Osteocyte (in vitro differentiated cells): ENCODE measurements around the gene TDP2. TPM values are rescaled to one million over a fixed set of nuclear protein-coding genes. Genes with fewer than 3 reads are reported as not detected.

Source experiments
- DNase-seq: peaks from one replicate; pipeline ENCODE4 v3.0.0; 2021; ENCODE audit warnings: mixed read lengths; ENCODE audit not compliant: unreplicated experiment; ENCODE audit errors: extremely low spot score
- H3K27ac Mint-ChIP-seq: one replicate; pipeline ENCODE4 v1.8.0; 2021; ENCODE audit warnings: mild to moderate bottlenecking, mixed read lengths; ENCODE audit not compliant: unreplicated experiment
- H3K27me3 Mint-ChIP-seq: one replicate; pipeline ENCODE4 v1.8.0; 2021; ENCODE audit warnings: mixed read lengths; ENCODE audit not compliant: unreplicated experiment
- H3K36me3 Mint-ChIP-seq: one replicate; pipeline ENCODE4 v1.8.0; 2021; ENCODE audit warnings: mixed read lengths; ENCODE audit not compliant: unreplicated experiment
- H3K4me1 Mint-ChIP-seq: one replicate; pipeline ENCODE4 v1.8.0; 2021; ENCODE audit warnings: mixed read lengths; ENCODE audit not compliant: unreplicated experiment
- H3K4me3 Mint-ChIP-seq: one replicate; pipeline ENCODE4 v1.8.0; 2021; ENCODE audit warnings: mild to moderate bottlenecking, moderate library complexity, mixed read lengths; ENCODE audit not compliant: unreplicated experiment
- H3K9me3 Mint-ChIP-seq: one replicate; pipeline ENCODE4 v1.8.0; 2021; ENCODE audit warnings: mixed read lengths; ENCODE audit not compliant: unreplicated experiment
- CTCF ChIP-seq: fragments of 200-600 bp; sonication (generic); IDR thresholded peaks from 2 replicates; pipeline ENCODE4 v1.5.0; 2021; ENCODE audit warnings: antibody characterized with exemption, mild to moderate bottlenecking, moderate library complexity
- total RNA-seq: library from RNA; stranded (reverse); gene quantifications from 2 replicates; pipeline ENCODE4 v1.2.1, GENCODE V29; 2021

TDP2 gene
- total RNA-seq, 1 donor from 2014 or later = 31.5 TPM

- peaks cover 10% of the 10 kb centered on the region for H3K9me3 Mint-ChIP-seq
- H3K4me3 Mint-ChIP-seq = no peak overlapping the region
- no peak for DNase-seq
- H3K27me3 Mint-ChIP-seq = peaks cover 65% of the 10 kb centered on the region
- no peaks in the 10 kb centered on the region for H3K4me1 Mint-ChIP-seq
- H3K36me3 Mint-ChIP-seq = no peaks in the 10 kb centered on the region
- no peak overlapping the region for H3K27ac Mint-ChIP-seq
- TF ChIP-seq CTCF = no peak
Measured at GRCh38 chr6:24636681-24637080, 30.0 kb downstream of the TDP2 start.

GRCh38 chr6:24632573-24632972 is 34.1 kb downstream of the TDP2 start:
- DNase-seq = no peak
- Mint-ChIP-seq H3K27ac (no peak overlapping the region), H3K4me3 (no peak overlapping the region), H3K36me3 (no peaks in the 10 kb centered on the region), H3K9me3 (peaks cover under 1% of the 10 kb centered on the region), H3K27me3 (peaks cover 58% of the 10 kb centered on the region), H3K4me1 (no peaks in the 10 kb centered on the region)
- TF ChIP-seq CTCF = no peak

- no peaks in the 10 kb centered on the region for H3K9me3 Mint-ChIP-seq
- no peaks in the 10 kb centered on the region for H3K36me3 Mint-ChIP-seq
- H3K4me1 Mint-ChIP-seq = no peaks in the 10 kb centered on the region
- peaks cover 56% of the 10 kb centered on the region for H3K27me3 Mint-ChIP-seq
- no peak overlapping the region for H3K4me3 Mint-ChIP-seq
- no peak for TF ChIP-seq CTCF
- H3K27ac Mint-ChIP-seq = no peak overlapping the region
- DNase-seq = no peak
Measured at GRCh38 chr6:24631671-24632070, 35.0 kb downstream of the TDP2 start.

GRCh38 chr6:24630856-24631505 is 35.7 kb downstream of the TDP2 start:
- no peak overlapping the region for H3K4me3 Mint-ChIP-seq
- H3K27me3 Mint-ChIP-seq = peaks cover 54% of the 10 kb centered on the region
- no peaks in the 10 kb centered on the region for H3K9me3 Mint-ChIP-seq
- no peak overlapping the region for H3K27ac Mint-ChIP-seq
- no peaks in the 10 kb centered on the region for H3K36me3 Mint-ChIP-seq
- no peak for DNase-seq
- H3K4me1 Mint-ChIP-seq = no peaks in the 10 kb centered on the region
- TF ChIP-seq CTCF = no peak

- no peaks in the 10 kb centered on the region for H3K9me3 Mint-ChIP-seq
- no peak overlapping the region for H3K27ac Mint-ChIP-seq
- no peaks in the 10 kb centered on the region for H3K36me3 Mint-ChIP-seq
- DNase-seq = no peak
- no peaks in the 10 kb centered on the region for H3K4me1 Mint-ChIP-seq
- H3K4me3 Mint-ChIP-seq = no peak overlapping the region
- TF ChIP-seq CTCF = no peak
- peaks cover 20% of the 10 kb centered on the region for H3K27me3 Mint-ChIP-seq
Measured at GRCh38 chr6:24621626-24622289, 44.9 kb downstream of the TDP2 start.
